GM18867 (cell line): ENCODE results near the gene JADE1.

Experiments used
- ATAC-seq: cut with Tn5 transposase; IDR thresholded peaks from one replicate; pipeline ENCODE4 v1.9.1; 2021; ENCODE audit warnings: mild to moderate bottlenecking, moderate library complexity; ENCODE audit not compliant: unreplicated experiment

The JADE1 gene

DNA sequence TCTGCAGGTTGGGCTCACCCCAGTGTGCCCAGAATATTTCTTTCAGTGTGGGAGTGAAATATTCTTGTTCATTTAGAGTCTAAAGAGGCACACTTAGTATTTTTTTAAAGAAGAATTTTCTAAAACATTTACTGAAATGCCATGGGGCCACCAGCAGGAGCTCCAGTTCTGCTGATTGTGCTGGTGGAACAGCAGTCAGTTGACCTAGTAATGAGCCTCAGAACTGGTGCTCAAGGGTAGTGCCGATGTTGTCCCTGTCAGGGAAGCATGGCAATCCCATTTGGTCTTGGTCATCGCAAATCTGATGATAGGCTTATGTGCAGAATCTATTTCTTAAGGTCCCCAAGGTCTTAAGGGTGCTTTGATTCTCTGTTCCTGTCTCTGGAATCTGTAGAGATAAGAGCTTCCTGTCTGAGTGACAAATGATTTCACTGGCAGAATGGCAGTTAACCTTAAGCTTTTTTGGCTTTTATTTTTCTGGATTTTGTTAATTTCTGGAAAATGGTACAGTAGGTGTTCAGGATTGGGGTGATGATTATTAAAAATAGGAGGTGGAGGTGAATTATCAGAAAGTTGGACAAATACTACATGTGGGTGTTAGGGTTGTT is 31.3 kb downstream of the JADE1 start:
- no peak for ATAC-seq

DNA sequence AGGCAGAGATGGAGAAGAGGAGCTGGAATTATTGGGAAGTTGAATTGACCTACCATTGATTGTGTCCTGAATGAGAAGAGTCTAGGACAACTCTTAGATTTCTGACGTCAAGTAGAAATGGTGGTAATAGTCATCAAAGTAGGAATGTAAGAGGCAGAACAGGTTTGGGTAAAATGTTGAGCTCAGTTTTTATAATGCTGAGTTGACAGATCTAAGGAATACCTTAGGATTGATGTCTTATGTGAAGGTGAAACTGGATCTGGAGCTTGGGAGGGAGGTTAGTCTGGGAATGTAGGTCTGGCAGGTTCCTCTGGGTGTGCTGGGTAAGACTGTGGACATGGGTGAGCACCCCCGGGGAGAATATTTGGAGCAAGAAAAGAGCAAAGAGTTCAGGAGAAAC is 31.9 kb downstream of the JADE1 start:
- no peak for ATAC-seq

DNA sequence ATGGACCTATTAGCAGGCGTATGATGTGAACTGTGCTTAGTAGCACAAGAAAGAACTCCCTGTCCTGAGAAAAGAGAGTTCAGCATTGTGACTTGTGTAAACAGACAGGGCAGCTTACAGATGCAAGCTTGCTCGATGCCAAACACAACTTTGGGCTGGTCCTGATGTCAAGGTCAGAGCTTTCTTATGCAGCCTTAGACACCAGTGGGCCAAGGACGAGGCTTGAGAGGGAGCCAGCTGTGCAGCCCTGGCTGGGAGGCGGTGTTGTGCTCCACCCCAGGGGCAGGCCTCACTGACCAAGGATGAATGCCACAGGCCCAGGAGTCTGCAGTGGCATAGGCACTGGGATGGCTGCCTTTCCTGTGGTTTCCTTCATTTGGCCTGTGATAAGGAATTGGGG is 35.4 kb downstream of the JADE1 start:
- ATAC-seq = no peak

DNA sequence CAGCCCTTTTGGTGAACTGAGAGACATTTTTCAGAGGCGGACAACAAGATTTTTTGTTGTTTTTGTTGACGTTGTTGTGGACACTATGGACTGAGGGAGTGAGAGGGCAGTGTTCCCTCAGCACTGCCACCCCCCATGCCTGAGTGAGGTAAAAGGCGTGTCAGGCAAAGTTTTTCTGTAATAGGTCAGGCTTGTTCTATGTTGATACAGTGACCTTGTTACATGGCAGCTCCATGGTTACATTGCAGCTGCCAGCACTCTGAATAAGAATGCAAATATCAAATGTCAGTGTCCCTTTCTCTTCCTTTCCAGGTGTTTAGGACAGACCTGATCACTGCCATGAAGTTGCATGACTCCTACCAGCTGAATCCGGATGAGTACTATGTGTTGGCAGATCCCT is 36.6 kb downstream of the JADE1 start:
- no peak for ATAC-seq

DNA sequence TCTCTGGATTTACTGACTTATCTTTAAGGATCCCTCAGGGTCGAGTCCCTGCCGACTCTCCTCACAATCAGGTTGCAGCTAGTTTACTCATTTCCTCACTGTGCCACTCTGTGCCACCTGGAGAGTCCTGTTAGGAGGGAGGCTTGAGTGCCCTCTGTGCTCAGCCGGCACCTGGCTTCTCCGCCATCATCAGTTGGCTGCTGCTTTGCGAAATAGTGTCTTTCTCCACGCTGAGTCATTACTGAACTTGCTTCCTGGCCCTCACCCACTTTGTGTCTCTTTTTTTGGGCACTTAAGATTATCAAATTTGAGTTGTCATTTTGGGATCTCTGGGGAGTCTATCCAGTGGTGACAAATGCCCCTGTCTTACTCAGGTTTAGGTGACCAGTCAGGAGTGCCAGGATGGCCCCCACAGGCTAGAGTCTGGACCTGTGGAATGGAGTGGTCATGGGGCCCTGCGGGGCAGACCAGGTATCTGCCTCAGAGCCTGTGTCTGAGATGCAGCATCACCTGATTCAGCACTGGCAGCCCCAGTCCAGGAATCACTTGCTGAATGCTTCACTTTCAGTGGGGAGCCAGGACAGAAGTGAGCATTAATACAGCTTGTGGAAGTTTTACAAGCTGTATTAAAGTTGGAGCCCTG is 37.7 kb downstream of the JADE1 start:
- no peak for ATAC-seq

DNA sequence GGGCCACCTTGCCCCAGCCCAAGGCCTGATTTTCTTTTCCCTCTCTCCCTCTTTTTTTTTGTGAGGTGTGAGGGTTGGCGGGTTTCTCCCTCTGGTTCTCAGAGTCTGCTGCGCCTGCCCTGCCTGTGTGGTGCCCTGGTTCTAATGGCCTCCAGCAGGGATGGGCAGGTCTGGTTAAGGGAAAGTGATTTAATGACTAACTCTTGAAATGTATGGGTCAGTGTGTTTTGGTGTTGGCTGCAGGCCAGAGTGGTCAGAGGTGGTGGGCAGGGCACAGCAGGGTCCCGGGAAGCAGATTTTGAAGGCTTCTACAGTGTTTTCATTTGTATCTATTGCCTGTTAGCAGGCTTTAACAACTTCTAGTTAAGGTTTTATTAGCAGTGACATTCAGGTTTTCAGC is 39.0 kb downstream of the JADE1 start:
- ATAC-seq = no peak

DNA sequence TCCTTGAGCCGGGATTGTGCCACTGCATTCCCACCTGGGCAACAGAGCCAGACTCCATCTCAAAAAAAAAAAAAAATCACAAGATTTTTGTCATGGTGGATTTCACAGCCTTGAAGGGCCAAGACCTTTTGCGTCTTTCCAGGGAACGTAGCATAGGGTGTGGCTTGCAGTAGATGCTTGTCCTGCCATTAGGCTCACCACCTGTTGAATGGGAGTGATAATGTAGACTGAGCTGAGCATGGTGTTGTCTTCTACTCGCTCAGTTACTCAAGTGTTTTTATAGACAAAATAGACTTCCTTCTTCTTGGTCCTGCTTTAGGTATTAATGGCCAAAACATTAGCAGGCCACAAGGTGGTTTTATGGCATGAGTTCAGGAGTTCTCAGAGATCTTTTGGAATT is 40.8 kb downstream of the JADE1 start:
- no peak for ATAC-seq

DNA sequence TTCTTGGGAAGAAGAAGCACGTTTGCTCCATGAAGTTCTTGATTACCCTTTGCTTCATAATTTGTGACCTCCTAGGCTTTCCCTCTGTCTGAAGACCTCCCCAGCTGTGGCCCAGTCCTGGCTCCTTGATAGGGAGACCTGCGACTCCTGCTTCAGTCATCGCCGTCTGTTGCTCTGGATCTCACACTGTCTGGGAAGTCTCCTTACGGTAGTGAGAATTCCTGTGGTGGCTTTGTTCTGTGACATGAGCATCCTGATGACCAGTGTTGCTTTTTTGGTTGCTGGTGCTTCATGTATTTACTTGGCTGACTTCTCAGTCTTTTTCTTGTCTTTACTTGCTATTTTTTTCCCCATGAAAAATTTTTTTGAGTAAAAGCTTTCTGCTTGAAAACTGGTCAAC is 44.2 kb downstream of the JADE1 start:
- no peak for ATAC-seq

DNA sequence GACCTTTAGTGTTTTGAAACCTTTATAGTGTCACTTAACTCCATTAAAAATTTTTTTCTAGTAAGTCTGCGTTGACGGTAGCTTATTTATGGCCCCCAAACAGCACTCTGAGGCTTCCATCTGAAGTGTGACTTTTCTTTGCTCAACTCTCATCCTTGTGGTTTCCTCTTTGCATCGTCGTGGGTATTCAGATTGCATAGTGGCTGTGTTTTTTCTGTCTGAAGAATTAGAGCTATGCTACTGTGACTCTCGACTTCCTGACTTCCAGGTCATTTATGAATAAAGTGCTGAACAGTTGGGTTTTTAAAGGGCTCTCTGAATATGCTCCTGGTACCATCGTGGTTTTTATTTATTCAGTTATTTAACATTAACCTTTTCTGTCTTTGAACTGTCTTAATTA is 44.9 kb downstream of the JADE1 start:
- peak; percentile 95 for ATAC-seq

DNA sequence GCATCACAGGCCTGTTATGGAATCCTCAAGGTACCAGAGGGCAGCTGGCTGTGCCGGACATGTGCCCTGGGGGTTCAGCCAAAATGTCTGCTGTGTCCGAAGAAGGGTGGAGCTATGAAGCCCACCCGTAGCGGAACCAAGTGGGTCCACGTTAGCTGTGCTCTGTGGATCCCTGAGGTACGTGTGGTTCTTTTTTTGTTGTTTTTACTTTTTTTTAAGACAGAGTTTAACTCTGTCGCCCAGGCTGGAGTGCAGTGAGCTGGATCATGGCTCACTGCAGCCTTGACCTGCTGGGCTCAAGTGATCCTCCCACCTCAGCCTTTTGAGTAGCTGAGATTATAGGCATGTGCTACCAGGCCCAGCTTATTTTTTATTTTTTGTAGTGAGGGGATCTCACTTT is 46.1 kb downstream of the JADE1 start:
- no peak for ATAC-seq

DNA sequence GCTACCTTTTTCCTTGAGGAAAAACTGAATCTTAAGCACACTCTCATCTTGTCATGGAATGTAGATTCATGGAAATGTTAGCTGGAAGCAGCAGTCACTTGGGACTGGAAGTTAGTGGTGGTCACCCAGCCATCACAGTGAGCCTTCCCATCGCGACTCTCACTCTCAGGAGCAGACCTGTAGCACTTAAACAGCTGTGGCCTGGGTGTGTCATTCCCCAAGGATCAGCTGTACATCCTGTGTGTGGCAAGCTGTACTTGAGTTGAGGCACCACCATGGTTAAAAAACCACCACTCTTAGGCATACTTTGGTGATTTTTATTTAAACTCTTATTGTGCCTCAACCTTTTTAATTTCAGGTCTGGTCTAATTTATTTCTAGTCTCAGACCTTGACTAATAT is 46.7 kb downstream of the JADE1 start:
- no peak for ATAC-seq

DNA sequence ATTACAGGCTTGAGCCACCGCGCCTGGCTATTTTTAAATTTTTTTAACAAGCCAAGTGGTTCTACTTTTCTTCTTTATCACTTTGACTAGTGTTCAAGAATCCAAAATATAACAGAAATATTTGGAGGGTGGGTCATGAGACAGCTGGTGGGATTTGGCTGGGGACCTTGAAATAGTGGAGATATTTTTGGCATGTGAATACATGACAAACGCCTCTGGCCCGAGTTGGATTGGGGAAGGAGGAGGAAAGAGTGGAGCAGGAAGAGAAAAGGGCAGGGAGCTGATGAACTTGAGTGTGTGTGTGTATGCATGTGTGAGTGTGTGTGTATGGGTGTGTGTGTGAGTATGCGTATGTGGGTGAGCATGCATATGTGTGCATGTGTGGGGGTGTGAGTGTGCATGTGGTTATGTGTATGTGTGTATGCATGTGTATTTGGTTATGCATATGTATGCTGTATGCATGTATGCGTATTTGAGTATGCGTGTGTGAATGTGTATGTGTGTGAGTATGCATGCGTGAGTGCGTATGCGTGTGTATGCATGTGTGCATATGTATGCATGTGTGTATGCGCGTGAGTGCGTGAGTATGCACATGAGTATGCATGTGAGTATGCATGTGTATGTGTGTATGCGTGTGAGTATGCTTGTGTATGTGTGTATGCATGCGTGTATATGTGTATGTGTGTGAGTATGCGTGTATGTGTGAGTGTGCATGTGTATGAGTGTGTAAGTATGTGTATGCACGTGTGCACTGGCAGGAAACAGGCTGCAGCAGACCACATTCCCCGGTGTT is 49.6 kb downstream of the JADE1 start:
- ATAC-seq = no peak

DNA sequence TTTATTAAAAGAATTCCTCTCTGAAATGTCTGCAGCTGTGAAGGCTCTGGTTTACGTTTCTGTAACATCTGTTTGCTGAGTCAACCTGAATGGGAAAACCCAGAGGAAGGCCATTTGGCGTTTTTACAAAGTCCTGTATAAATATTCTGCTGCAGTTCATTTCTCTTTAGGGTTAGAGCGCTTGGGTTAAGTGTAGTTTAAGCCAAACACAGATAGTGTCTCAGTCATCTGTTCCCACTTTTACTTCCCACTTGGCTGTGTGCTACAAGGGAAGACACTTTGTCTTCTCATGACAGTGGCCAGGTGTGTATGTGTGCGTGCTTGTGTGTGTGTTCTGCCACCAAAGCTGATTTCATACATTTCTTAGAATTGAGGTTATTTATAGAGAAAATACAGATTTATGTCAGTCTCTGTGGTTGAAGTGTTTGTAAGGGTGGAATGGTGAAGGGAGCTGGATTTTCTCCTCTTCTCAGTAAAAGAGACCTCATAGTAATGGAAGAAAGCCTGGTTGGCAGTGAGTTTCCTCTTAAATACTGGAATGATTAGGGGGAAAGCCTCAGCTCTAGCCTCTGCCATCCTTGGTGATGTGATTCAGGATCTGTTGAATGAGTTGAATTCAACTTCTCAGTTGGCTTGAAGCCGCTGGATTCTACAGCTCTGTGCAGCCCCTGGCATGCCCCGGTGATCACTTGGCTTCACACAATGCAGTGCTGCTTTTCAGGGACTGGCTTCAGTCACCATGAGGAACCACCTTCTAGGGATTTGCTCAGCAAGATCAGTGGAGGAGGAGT is 50.6 kb downstream of the JADE1 start:
- no peak for ATAC-seq

DNA sequence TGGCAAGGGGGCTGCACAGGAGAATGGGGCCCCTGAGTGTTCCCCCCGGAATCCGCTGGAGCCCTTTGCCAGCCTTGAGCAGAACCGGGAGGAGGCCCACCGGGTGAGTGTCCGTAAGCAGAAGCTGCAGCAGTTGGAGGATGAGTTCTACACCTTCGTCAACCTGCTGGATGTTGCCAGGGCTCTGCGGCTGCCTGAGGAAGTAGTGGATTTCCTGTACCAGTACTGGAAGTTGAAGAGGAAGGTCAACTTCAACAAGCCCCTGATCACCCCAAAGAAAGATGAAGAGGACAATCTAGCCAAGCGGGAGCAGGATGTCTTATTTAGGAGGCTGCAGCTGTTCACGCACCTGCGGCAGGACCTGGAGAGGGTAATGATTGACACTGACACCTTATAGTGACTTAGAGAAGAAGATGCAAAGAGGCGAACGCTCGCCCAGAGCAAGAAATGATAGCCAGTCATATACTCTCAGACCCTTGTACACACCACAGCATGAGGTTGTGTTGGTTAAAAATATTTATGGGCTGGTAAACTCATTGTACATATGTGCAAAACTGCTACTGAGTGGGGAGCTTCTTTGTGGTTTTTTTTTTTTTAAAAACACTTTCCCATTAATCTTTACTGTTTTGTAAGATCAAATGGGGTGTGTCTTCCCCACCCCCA is 52.5 kb downstream of the JADE1 start:
- ATAC-seq = no peak

DNA sequence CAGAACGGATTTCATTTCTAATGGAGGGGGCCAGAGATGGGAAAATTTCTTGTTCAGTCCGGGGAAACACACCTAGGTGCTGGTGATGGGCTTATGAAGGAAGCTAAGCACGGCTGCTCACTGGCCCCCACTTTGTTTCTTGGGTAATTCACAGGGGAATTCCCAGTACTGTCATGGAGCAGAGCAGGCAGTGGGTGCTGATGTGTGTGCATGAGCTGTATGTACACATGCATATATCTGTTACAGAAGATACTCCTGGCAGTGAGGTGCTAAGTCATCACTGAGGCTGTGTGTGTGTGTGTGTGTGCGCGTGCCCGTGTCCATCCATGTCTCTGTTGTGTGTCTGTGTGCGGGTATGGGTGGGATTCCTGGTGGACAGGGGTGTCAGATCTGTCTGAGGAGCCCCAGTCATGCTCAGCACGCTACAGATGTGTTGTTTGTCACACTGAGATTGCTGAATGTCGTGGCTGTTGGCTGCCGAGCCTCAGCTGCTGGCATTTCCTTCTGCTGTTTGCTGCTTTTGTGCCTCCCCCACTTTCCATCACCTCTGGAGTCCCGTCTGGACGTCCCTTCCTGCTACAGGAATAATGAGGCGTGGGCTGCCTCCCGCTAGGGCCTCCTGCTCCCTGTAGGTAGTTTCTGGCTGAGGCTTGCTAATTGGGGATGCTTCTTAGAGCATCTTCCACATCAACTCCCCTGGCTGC is 53.3 kb downstream of the JADE1 start:
- peak; percentile 60 for ATAC-seq

DNA sequence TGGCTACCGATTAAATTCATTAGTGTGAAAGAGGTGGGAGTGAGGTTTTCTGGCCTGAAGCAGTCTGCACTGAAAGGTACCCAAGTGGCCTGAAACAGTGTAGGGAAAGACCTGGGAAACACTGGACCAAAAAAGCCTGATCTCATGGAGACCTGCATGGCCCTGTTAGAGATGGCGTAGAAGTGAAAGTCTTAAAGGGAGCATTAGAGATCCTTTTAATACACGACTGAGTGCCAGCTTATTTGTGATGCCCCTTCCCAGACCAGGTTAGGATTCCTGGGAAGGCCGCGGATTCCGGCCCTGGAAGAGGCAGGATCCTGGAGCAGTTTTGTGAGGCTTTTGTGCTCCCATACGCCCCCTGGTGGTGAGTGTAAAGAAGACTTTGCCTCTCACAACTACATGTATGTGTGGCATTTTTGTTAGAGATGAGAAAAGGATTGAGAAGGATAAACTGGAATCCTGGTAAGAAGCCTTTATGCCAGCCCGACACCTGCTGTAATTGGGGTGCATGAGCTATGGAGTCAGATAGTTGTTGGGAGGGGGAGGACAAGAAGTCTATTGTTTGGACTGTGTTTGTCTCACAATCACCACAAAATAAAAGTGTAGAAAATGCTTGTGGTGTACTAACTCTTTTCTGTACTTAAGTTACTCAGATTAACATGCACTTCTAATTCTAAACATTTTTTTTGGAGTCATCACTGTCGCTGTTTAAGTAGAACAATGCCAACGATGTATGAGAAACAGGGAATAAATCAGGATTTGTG is 54.0 kb downstream of the JADE1 start:
- no peak for ATAC-seq

DNA sequence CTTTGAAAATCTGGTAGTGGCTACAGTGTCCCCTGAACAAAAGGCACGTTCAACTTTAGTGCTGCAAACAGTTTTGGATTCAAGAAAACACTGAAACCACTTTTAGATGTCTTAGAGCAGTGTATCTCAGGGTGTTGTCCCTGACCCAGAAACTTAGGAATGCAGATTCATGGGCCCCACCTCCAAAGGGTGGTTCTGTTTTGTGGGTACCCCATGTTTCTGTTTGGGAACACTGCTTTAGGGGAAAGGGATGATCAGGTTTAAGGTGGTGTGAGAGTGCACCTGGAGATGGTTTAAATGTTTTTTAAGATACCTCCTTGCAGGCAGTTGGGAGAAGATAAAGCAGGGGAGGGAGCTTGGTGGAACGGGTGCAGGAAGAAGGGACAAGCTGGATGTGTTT is 55.6 kb downstream of the JADE1 start:
- ATAC-seq = no peak

DNA sequence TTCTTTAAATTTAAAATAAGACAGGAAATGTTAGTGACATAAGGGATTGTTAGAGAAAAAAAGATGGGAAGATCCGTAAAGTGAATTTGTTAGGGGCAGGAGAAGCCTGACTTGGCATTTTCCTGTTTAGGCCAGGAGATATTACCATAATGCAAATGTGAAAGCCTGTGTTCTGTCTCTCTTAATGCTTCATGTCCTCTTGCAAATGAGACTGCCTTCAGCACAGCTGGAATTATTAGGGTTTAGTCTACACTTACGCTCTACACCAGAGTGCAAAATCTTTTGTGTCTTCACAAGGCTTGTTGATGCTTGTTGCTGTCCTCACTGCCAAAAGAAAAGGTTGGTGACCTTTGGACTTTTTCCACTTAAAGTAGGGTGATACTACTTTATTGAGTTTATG is 56.8 kb downstream of the JADE1 start:
- ATAC-seq = no peak

DNA sequence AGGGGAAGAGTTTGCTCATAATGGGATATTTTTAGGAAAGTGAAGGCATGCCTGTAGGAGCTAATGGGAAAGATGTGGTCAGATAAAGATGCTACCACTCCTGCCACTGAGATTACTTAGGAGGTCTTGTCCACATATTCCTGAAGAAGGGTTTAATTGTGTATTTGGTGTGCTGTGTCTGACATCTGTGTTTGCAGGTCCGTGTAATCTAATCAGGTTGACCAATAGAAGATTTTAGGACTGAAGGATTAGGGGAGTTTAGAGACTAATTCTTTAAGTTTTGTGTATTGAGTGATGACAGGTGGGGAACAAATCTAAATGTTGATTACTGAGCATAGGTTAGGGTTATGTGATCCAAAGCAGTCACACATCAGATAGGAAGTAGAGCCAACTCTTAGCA is 57.2 kb downstream of the JADE1 start:
- no peak for ATAC-seq

DNA sequence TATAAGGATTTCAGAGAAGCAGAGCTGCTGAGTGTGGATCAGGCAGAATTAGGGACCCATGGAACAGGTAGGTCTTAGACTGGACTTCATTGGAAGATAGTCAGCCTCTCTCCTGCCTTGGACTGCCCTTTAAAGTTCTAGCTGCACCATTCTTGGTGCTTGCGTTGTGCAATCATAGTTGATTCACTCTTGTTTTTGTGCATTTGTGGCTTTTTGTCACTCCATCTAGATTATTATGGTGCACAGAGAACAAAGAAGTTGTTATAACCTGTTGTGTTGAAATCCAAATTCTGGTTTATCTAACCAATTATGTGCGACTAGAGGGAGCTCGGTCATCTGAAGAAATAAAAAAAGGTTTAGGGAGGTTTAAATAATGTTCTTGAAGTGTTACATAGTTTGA is 59.3 kb downstream of the JADE1 start:
- ATAC-seq = no peak
